Stimulated activated CD4-positive, alpha-beta T cell treated with anti-CD3 and anti-CD28 coated beads, Interleukin-1b, Interleukin-23, amount 100 ng/mL, for 48 hours (primary cell): ENCODE results near the gene SIK1.
"Not testable (repeated sequence)": the region's sequence is repeated elsewhere in the genome, so short reads cannot be mapped to it uniquely, and the experiment has no call there.

Experiments used
- DNase-seq: peaks from one replicate; pipeline ENCODE4 v3.0.0-alpha.2; 2020

The SIK1 gene

DNA sequence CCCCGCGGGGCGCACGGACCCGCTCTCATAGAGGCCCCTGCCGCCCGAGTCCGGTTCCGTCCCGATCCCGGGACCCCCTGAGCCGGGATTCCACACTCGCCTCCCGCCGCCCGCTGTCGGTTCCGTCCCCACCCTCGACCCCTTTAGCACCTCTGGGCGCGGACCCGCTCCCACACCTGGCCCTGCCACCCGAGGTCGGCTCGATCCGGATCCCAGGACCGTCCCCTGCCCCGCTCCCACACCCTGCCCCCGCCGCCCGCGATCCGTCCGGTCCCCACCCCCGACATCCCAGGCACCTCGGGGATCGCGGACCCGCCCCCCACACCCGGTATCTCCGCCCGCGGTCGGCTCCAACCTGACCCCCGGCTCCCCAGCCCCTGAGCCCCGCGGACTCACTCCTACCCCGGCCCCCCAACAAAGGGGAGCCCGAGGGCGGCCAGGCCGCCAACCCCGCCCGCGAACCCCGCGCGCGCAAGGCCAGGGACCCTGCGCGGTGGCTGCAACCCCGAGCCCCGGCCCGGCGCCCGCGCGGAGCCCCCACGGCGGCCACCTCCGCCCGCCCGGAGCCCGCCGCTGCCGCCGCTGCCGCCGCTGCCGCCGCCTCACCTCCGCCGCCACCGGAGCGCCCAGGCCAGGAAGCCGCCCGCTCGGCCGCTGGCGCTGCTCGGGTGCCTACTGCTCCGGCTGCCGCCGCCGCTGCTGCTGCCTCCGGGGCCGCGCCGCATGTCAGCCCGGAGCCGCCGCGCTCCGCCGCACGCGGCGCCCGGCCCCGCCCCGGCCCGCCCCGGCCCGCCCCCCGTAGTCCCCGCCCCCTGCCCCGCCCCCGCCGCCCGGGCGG, at the start of gene SIK1:
TSS of gene SIK1 (minus strand) at position 728 of the 838 bp plus-strand sequence. CDS start 953 bp downstream, outside the sequence.
- DNase-seq, result not testable (repeated sequence)

GRCh38 chr21:43471597-43472242, 44.8 kb upstream of the SIK1 start:
- DNase-seq, result not testable (repeated sequence)

DNA sequence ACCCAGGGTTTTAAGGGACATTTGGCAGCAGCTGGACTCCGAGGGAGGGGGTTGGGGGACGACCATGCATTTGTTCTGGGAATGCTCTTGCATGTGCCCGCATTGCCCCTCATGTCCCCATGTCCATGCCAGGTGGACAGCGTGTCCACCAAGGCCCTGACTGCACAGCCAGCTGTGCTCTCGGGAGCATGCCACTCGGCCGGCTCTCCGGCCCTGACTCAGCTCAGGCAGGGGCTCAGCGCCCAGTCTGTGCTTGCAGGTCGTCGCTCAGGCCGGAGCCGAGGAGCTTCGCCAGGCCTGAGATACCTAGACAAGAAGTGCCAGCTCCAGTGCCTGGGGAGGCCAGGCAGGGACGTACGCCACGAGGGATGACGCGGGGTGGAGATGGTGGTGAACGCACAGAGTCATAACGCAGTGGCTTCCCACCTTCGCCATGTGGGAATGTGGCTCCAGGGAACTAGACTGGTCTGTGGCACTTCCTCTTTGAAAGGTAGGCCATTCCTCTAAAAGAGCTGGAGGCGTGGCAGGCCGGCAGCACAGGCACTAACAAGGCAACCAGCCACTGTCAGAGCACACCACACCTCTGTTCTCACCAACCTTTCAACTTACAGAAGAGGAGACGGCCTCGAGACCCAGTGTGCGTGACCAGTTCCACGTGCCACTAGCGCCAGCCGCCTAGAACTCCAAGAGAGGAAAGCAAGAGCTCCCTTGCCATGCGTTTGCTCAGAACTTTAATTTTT, 43.0 kb upstream of the SIK1 start:
- not testable (repeated sequence) for DNase-seq

DNA sequence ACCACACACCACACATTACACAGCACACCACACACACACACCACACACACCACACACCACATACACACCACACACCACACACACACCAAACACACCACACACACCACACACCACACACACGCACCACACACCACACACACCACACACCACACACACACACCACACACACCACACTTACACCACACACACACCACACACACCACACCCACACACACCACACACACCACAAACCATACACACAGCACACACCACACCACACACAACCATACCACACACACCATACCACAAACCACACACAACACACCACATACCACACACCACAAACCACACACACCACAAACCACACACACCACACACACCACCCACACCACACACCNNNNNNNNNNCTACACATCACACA, 40.9 kb upstream of the SIK1 start:
- no peak for DNase-seq

DNA sequence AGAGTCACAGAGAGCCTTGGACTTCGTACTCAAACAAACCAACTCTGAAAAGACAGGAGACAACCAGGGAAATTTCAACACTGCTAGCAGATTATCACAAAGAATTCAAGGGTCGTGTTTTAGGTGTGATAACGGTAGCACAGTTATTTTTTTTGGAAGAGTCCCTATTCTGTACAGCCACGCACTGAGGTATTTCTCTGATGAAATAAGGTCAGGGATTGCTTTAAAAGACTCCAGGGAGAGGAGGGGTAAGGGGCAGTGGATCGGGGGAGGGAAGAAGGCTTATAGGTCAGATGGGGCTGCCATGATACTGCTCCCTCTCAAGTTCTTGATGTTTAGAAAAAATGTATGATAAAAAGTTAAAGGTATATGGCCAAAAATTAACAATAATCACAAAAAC, 38.2 kb upstream of the SIK1 start:
- not testable (repeated sequence) for DNase-seq

DNA sequence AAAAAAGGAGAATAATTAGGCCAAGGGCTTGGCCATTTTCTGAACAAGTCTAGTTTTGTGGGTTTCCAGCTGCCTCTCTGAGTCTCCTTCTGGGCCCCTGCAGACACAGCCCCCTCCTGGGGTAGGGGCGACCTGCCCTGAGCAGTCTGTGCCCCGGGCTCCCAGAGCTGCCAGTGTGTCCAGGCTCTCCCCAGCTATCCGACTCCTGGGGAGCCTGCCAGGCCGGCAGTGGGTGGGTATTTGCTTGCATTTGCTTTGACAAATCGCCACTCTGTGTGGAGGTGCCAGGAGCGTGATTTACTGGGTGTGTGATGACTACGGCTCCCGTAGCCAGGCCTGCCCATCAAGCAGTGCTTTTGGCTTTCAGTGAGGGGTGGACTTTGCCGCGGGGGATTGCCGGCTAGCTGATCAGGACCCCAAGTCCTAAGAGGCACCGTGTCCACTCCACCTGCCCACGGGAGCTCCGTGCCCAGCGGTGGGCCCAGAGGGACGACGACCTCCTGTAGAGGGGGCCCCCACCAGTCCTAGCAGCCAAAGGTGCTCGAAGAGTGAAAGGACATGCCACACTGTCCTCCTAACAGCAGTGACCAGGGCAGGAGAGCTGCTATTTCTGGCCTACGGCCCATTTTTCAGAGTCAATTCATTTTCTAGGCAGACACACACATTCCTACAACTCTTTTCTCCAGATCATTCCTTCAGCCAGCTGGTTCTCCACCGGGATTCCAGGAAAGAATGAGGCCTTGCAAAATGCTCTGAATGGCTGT, 36.7 kb upstream of the SIK1 start:
- not testable (repeated sequence) for DNase-seq

DNA sequence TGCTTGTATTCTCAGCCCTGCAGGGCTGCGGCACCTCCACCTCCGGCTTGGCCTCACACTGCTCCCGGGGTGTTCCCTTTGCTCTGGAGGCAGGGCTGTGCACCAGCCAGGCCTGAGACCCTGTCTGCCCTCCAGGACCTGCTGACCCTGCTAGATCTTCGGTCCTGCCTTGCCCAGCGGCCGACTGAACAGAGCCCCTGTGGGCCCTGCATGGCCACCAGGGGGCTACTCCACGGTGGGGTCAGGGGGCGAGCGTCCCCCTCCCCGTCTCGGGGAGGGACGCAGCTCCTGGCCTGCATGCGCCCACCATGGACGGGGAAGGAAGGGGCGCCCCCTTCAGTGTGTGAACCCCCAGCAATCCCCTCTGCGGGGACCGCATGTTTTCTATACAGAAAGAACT, 36.0 kb upstream of the SIK1 start:
- not testable (repeated sequence) for DNase-seq

DNA sequence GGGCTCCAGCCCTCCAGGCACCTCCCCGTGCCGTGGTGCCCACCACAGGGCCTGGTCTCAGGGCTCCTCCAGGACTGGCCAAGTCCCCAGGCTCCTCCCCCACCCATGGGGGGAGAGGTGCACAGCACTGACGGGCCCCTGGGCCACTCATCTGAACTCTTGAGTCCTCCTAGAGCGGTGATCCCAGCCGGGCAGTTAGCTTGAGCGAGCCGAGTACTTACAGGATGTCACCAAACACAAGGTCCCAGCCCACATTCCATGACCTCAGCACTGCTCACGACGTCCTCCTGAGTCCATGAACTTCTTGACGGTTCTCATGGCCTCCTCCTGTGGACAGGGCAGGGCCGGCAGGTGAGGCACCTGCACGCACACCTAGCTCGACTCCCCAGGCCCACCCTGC, 33.5 kb upstream of the SIK1 start:
- not testable (repeated sequence) for DNase-seq

GRCh38 chr21:43458995-43459394, 32.1 kb upstream of the SIK1 start:
- DNase-seq, result not testable (repeated sequence)

- DNase-seq, result not testable (repeated sequence)
Measured at GRCh38 chr21:43456616-43457314, 29.8 kb upstream of the SIK1 start.

GRCh38 chr21:43455717-43456116, 28.8 kb upstream of the SIK1 start:
- not testable (repeated sequence) for DNase-seq

DNA sequence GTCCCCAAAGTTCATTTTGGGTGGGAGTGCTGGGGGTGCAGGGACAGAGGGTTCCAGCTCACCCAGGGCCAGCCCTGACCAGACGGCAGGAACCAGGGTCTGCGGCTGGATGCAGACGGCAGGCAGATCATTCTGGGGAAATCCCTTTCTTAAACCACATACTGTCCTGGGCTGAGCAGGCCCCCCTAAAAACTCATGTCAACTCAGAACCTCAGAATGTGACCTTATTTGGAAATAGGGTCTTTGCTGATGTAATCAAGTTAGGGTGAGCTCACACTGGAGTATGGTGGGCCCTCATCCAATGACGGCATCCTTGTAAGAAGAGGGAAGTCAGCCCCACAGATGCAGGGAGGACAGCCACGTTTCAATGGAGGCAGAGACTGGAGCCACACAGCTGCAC, 27.2 kb upstream of the SIK1 start:
- DNase-seq, result not testable (repeated sequence)

DNA sequence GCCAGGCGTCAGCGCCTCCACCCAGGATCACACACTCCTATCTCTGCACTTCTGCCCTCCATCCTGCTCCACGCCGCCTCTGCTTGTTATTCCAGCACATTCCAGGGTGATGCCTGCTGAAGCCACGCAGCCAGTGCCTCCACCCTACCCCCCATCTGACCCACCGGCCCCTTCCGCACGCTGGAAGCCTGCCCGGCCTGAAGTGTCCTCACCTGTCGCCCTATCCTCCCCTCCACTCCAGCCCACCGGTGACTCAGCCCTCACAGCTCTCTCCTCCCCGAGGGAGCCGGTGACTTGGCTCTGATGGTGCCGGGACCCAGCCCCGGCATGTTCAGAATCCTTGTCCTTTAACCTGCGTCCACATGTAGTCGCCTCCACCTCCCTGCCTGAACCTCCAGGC, 24.9 kb upstream of the SIK1 start:
- not testable (repeated sequence) for DNase-seq

- not testable (repeated sequence) for DNase-seq
Measured at GRCh38 chr21:43450287-43450686, 23.4 kb upstream of the SIK1 start.

DNA sequence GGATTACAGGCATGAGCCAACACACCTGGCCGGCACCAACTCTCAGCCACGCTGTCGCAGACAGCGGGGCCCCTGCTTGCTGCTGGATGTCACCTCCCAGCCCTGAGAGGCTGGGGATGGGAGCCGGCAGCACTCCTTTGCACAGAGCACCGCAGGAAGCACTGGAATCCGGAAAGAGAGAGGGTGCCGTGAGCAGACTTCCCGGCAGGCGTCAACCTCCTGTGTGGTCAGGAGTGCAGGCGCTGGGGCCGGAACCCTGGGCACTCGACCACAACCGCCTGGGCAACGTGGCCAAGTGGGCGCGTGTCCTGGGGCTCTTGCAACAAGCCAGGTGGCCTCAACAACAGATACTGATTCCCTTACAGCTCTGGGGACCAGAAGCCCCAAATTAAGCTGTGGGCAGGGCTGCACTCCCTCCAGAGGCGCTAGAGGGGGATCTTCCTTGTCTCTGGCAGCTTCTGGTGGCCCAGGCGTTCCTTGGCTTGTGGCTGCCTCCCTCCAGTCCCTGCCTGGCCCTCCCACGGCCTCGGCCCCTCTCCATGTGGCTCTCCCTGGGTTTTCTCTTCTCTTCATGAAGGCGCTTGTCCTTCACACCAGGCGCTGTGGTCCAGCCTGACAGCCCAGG, 20.5 kb upstream of the SIK1 start:
- DNase-seq, result not testable (repeated sequence)

DNA sequence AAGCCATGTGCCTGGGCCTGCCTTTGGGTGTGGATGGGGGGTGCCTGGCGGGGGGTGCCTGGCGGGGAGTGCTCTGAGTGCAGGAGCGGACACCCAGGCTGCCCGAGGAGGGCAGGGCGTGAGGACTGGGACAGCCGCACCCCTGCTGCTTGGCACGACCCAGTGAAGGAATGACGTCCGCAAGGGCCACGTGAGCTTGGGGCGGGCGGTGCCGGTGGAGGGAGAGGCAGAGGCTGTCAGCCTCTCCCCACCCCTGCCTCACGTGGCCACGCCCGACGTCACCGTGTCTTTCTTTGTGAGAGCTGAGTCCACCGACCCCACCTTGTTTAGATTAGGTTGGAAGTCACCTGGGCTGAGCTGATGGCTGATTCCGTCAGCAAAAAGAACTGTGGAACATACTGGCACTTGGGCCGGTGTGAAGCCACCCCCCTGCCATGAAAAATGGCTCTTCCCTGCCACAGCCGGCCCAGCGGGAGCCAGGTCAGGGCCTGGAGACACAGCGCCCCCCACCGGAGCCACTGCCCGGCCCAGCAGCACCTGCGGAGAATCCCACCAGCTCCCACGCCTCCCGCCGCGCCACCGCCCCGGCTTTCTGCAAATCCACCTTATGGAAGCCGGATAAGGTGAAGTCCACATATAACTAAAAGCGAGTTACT, 19.5 kb upstream of the SIK1 start:
- DNase-seq, result not testable (repeated sequence)

- not testable (repeated sequence) for DNase-seq
Measured at GRCh38 chr21:43444524-43444923, 17.6 kb upstream of the SIK1 start.

DNA sequence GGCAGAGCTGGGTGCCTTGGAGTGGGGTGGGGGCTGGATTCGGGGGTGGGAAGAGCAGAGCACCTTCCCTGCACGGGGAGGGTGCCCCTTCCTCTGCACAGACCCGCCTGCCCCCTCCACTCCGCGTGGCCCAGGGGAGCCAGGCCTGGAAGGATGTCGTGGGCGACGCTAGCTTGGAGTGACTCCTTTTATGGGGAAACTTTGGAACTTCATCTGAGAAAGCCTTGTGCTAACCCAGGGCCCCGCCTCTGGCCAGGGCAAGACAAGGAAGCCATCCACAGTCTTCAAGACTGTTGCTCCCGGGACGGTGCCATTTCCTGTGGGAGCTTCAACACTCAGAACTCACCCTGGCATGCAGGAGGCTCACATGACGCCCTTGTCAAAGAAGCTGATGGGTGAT, 15.6 kb upstream of the SIK1 start:
- not testable (repeated sequence) for DNase-seq

GRCh38 chr21:43440835-43441727, 14.2 kb upstream of the SIK1 start:
- DNase-seq, result not testable (repeated sequence)
